Stimulated activated CD8-positive, alpha-beta memory T cell treated with anti-CD3 and anti-CD28 coated beads, Interleukin-15, amount 100 ng/mL, for 24 hours (primary cell): ENCODE results near the gene GALNT9.
"Not testable (repeated sequence)": the region's sequence is repeated elsewhere in the genome, so short reads cannot be mapped to it uniquely, and the experiment has no call there.

Source experiments
- DNase-seq: peaks from one replicate; pipeline ENCODE4 v3.0.0-alpha.2; 2020; ENCODE audit warnings: low read depth

The GALNT9 gene

DNA sequence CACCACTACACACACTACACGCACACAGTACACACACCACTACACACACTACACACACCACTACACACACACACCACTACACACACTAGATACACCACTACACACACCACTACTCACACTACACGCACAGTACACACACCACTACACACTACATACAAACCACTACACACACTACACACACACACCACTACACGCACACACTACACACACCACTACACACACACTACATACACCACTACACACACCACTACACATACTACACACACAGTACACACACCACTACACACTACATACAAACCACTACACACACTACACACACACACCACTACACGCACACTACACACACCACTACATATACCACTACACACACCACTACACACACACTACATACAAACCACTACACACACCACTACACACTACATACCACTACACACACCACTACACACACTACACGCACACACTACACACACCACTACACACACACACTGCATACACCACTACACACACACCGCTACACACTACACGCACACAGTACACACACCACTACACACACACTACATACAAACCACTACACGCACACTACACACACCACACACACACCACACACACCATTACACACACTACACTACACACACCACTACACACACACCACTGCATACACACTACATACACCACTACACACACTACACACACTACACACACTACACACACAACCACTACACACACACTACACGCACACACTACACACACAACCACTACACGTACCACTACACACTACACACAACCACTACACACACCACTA lies 173.4 kb downstream of the GALNT9 start:
- DNase-seq, result no peak

DNA sequence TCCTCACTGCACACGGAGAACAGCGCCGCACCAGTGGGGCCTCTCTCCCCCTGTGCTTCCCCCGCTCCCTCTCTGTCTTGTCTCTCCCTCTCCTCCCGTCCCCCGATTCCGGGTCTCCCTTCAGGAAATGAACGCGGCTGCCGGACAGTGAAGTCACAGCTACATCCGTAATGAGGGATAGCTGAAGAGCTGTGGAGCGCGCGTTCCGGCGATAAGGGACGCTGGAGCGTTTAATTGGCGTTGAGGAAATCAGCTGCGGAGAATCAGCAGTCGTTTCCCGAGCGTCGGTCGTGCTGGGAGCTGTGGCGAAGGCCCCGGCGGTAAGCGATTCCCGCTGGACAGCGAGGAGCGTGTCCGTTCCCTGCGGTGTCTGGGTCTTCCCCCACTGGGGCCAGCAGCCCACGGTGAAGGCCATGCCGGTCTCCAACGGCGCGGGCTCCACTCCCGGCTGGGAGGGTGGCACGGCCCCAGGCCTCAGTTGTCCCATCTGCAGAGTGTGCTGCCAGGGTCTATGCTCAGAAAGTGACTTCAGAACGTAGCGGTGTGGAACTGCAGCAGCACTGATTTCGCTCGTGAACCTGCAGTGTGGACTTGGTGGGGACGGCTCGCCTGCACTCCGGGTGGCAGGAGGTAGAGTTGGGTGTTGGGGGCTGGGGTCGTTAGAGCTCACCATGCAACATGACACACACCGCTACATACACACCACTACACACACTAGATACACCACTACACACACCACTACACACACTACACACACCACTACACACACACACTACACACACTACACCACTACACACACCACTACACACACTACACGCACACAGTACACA lies 174.2 kb downstream of the GALNT9 start:
- no peak for DNase-seq

DNA sequence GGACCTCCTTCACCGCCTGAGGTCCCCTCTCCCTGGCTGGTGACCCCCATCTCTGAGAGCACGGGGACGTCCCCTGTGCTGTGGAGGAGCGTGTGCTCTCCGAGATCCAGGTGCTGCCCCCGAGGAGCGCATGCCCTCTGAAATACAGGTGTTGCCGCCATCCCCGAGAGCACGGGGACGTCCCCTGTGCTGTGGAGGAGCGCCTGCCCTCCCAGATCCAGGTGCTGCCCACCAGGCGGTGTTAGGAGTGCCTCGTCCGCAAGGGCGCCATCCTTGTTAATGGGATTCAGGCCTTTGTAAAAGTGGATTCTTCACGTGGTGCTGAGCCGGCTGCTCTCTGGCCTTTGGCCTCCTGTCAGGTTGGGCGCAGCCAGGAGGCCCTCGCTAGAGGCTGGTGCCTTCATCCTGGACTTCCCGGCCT lies 175.0 kb downstream of the GALNT9 start:
- DNase-seq, result no peak

GRCh38 chr12:132153501-132154340 lies 175.7 kb downstream of the GALNT9 start:
- DNase-seq, result no peak

- no peak for DNase-seq
Observed at GRCh38 chr12:132152953-132153352, 176.4 kb downstream of the GALNT9 start.

GRCh38 chr12:132152411-132152821 lies 177.0 kb downstream of the GALNT9 start:
- no peak for DNase-seq

DNA sequence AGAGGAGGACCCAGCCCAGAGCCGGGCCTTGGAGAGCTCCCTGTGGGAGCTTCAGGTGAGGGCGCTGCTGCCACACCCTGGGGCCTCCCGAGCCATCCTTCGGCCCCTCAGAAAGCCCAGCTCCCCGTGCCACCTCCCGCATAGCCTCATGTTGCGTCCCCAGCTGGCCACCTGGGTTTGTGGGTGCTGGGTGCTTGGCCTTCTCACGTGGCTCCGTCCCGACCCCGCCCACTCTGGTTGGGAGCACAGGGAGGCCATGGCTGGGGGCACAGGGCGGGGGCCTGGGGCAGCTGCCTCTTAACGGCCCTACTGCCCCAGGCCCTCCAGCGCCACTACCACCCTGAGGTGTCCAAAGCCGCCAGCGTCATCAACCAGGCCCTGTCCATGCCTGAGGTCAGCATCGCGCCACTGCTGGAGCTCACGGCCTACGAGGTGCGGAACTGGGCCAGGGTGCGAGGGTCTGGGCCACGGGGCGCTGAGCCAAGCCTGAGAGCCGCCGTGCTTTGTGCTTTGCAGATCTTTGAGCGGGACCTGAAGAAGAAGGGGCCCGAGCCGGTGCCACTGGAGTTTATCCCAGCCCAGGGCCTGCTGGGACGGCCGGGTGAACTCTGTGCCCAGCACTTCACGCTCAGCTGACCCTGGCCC lies 177.5 kb downstream of the GALNT9 start:
- DNase-seq, result no peak

GRCh38 chr12:132151145-132151765 lies 178.1 kb downstream of the GALNT9 start:
- DNase-seq, result no peak

- no peak for DNase-seq
Observed at GRCh38 chr12:132150780-132151144, 178.6 kb downstream of the GALNT9 start.

- DNase-seq, result not testable (repeated sequence)
Observed at GRCh38 chr12:132149526-132149925, 179.9 kb downstream of the GALNT9 start.

DNA sequence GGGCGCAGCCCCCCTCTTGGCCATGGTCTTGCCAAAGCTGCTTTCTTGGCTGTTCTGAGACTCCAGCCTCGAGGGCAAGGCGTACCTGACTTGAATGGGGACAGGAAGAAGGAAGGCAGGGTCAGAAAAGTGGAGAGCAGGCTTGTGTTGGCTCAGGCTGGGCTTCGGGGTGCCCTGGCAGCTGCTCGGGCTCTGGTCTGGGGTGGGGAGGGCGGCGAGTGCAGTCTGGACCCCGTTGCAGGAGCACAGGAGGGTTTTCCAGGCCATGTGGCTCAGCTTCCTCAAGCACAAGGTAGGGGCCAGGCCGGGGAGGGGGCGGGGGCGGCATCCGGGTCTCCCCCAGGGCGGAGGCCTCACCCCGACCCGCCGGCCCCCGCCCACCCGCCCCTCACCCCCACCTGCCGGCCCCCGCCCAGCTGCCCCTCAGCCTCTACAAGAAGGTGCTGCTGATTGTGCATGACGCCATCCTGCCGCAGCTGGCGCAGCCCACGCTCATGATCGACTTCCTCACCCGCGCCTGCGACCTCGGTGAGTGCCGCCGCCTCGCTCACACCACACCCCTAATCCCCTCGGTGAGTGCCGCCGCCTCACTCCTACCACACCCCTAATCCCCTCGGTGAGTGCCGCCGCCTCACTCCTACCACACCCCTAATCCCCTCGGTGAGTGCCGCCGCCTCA lies 180.9 kb downstream of the GALNT9 start:
- DNase-seq, result no peak

- DNase-seq, result no peak
Observed at GRCh38 chr12:132147423-132148367, 181.7 kb downstream of the GALNT9 start.

DNA sequence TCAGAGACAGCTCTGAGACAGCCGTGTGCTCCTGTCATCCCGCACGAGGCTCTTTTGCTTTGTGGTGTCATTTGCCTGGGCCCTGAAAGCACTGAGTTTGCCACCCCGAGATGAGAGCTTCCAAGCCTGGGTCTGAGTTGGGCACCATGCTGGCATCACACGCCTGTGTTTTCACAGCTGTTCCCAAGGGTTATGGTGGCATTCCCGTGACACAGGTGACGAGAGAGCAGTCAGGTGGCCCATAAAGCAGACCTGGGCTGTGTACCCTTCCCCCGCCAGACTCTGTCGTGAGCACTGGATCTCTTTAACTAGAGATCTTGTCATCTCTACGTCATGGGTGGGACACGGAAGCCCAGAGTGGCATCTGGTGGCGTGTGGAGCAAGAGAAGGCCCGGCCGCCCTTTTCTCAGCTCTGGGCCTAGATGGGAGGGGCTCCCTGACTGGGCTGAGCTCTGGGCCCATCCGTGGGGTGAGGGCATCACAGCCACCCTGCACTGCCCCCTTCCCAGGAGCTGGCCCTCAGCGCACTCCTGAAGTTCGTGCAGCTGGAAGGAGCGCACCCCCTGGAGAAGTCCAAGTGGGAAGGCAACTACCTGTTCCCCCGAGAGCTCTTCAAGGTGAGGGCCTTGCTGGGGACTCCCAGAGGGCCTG lies 182.5 kb downstream of the GALNT9 start:
- no peak for DNase-seq
